ENCODE results near the gene SERGEF.
"Not testable (repeated sequence)": the region's sequence is repeated elsewhere in the genome, so short reads cannot be mapped to it uniquely, and the experiment has no call there.

The SERGEF gene

GRCh38 chr11:17905477-17905876 lies 107.4 kb downstream of the SERGEF start:
- FAIRE-seq: no peak

- no peak for FAIRE-seq
Observed at GRCh38 chr11:17901481-17901880, 111.4 kb downstream of the SERGEF start.

- no peak for FAIRE-seq
Observed at GRCh38 chr11:17898782-17899181, 114.1 kb downstream of the SERGEF start.

DNA sequence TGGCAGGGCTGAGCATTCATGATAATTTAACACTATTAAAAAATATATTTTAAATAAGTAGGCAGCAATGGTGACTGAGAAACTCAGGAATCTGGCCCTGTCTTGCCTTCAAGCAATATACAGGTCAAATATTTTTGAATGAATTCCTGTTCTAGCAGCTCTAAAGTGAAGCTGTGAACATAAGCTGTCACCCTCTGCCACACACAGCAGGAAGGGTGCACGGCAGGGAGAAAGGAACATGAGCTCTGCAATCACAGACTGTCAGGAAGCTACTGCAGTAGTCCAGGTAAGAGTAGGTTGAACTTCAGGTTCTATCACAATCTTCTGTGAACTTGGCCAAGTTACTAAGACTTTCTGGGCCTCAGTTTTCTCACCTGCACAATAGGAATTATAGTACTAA lies 114.8 kb downstream of the SERGEF start:
- no peak for FAIRE-seq

GRCh38 chr11:17897495-17897894 lies 115.4 kb downstream of the SERGEF start:
- no peak for FAIRE-seq

DNA sequence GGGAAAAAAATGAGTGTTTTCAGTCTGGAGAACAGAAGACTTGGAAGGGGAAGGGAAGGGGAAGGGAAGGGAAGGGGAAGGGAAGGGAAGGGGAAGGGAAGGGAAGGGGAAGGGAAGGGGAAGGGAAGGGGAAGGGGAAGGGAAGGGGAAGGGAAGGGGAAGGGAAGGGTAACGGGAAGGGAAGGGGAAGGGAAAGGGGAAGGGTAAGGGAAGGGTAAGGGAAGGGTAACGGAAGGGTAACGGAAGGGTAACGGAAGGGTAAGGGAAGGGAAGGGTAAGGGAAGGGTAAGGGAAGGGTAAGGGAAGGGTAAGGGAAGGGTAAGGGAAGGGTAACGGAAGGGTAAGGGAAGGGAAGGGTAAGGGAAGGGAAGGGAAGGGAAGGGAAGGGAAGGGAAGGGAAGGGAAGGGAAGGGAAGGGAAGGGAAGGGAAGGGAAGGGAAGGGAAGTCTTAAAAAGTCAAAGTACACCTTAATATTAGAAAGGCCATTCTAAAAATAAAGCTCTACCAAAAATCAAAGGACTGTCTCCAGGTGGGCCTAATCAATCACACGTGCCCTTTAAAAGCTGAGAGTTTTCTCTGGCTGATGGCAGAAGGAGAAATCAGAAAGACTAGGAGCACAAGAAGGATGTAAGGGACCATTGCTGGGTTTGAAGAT lies 116.2 kb downstream of the SERGEF start:
- not testable (repeated sequence) for FAIRE-seq

DNA sequence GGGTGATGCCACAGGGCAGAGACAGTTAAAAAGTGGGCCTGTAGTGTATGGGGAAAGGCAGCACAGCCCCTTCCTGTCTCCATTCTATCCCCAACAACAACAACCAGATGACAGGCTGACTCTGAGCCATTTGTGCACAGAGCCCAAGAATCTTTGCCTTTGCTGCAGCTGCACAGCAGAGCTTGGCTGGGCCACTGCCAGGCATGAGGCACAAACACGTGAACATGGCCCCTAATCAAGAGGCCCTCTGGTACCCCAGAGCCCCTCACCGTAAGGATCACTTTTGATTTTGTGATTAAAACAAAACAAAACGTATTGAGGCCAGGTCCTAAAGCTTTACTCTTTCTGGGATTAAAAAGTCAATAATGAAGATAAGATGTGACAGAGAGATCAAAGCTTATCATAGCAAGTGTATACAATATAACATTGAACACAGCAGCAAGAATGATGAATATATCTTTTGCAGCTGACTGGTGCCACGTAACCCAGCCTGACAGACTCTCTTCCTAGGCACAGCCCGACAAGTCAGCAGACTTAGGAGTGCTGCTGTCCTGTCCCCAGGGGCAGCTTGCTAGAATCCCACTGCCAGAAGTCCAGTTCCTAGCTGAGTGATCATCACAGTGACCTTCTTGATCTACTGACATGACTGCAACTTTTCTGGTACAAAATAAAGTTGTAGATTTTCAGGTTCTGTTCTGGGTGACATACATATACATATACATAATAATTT lies 117.8 kb downstream of the SERGEF start:
- no peak for FAIRE-seq

GRCh38 chr11:17892409-17892808 lies 120.4 kb downstream of the SERGEF start:
- no peak for FAIRE-seq

DNA sequence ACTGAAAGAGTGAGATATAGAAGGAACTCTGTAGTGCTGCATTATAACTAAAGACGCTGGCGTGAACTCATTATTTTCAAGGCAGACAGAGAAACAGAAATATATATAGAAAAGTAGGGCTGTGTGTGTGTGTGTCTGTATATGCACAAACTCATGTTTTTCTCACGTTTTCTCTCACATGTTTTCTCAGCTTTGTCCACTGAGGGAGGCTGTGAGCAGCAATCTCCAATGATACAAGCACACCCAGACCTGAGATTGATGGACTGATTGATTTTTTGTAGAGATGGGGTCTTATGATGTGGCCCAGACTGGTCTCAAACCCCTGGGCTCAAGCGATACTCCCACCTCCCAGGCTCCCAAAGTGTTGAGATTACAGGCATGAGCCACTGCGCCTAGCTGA lies 122.5 kb downstream of the SERGEF start:
- no peak for FAIRE-seq

GRCh38 chr11:17887779-17888178 lies 125.1 kb downstream of the SERGEF start:
- no peak for FAIRE-seq

- no peak for FAIRE-seq
Observed at GRCh38 chr11:17883946-17884345, 128.9 kb downstream of the SERGEF start.

DNA sequence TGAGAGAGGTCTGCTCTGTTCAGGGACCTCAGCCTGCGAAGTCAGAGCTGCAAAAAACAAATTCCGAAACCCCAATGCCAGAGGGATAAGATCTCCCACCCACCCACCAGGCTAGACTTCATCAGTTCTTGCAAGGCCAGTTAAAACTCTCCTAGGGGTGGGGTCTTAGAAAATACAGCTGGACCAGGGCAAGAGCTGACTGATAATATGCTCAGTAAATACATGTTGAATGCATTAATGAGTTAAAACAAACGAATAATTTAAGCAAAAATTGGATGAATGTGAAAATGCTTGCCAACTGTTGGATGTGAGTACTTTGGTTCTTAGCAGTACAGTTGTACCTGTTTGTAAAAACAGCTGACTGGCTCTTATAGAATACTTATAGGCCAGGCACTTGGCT lies 129.8 kb downstream of the SERGEF start:
- no peak for FAIRE-seq

DNA sequence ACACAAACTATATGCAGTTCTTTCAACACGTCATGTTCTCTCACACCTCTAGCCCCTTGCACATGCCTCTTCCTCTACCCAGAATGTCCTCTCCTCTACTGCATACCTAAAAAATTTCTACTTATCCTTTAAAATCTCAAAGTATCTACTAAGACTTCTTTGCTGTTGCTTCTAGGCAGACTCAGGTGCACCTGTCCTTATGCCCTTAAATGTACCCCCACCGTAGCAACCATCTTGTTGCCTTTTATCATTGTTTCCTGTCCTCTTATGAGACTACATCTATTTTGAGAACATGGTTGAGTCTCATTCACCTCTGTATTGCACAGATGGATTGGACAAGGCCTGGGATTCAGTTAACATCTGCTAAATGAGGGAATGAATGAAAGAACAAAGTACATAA lies 134.1 kb downstream of the SERGEF start:
- FAIRE-seq: no peak

GRCh38 chr11:17877886-17878285 lies 135.0 kb downstream of the SERGEF start:
- FAIRE-seq: no peak

- no peak for FAIRE-seq
Observed at GRCh38 chr11:17876827-17877226, 136.0 kb downstream of the SERGEF start.

GRCh38 chr11:17875891-17876290 lies 137.0 kb downstream of the SERGEF start:
- FAIRE-seq: no peak

- no peak for FAIRE-seq
Observed at GRCh38 chr11:17873586-17873985, 139.3 kb downstream of the SERGEF start.

DNA sequence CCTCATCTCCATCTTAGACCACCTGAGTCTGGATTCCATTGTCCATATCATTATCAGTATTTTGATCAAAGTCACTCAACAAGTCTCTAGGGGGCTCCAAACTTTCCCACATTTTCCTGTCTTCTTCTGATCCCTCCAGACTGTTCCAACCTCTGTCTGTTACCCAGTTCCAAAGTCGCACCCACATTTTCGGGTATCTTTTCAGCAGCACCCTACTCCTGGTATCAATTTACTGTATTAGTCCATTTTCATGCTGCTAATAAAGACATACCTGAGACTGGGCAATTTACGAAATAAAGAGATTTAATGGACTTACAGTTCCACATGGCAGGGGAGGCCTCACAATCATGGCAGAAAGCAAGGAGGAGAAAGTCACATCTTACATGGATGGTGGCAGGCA lies 144.4 kb downstream of the SERGEF start:
- not testable (repeated sequence) for FAIRE-seq

DNA sequence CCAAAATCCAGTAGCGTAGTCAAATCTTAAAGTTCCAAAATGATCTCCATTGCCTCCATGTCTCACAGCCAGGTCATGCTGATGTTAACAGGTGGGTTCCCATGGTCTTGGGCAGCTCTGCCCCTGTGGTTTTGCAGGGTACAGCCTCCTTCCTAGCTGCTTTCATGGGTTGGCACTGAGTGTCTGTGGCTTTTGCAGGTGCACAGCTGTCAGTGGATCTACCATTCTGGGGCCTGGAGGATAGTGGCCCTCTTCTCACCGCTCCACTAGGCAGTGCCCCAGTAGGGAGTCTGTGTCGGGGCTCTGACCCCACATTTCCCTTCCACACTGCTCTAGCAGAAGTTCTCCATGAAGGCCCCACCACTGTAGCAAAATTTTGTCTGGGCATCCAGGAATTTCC lies 145.5 kb downstream of the SERGEF start:
- FAIRE-seq: no peak

DNA sequence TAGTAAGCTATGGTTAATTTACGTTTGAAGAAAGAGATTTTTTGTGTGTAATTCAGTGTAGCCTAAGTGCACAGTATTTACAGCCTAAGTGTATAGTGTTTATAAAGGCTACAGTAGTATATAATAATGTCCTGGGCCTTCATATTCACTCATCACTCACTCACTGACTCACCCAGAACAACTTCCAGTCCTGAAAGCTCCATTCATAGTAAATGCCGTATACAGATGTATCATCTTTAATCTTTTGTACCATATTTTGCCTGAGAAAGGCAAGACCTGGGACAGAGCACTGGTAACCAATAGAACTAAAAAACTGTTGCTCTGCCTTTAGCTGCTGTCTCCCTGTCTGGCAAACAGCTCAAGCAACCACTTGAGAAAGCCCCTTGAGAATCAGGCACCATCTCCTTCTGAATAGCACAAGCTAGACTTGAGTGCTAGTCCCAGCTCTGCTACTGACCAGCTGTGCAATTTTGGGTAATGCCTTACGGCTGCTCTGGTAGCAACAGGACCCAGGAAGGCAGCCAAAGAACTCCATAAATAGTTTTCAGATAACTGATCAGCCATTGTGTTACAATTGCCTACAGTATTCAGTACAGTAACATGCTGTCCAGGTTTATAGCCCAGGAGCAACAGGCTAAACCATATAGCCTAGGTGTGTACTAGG lies 146.9 kb downstream of the SERGEF start:
- FAIRE-seq: no peak

- FAIRE-seq: no peak
Observed at GRCh38 chr11:17864478-17864941, 148.3 kb downstream of the SERGEF start.

- no peak for FAIRE-seq
Observed at GRCh38 chr11:17861036-17861755, 151.7 kb downstream of the SERGEF start.

- no peak for FAIRE-seq
Observed at GRCh38 chr11:17859552-17859951, 153.3 kb downstream of the SERGEF start.

All from colon (tissue), 2 donors.